HAP-1 (cell line): ENCODE data around the gene GLRX5.
A peak's percentile ranks its signal among the peaks of the same experiment; 100 is the strongest.

Experiments used
- DNase-seq, 2 experiments: peaks; one replicate each; pipeline ENCODE4 v3.0.0-alpha.2; 2016 to 2020; ENCODE audit warnings: low spot score in 2 of 2
- H3K27me3 ChIP-seq: fragments of 250-450 bp; sonication (Bioruptor Pico); 2 replicates; pipeline ENCODE4 v1.5.1; 2020; ENCODE audit warnings: low read depth, mild to moderate bottlenecking, moderate library complexity
- H3K36me3 ChIP-seq: fragments of 250-450 bp; sonication (Bioruptor Pico); replicated peaks from 2 replicates; pipeline ENCODE4 v1.5.1; 2020; ENCODE audit warnings: mild to moderate bottlenecking
- H3K4me1 ChIP-seq: fragments of 250-450 bp; sonication (Bioruptor Pico); 2 replicates; pipeline ENCODE4 v1.5.1; 2020; ENCODE audit warnings: mild to moderate bottlenecking
- H3K4me3 ChIP-seq: fragments of 250-450 bp; sonication (Bioruptor Pico); 2 replicates; pipeline ENCODE4 v1.5.1; 2020; ENCODE audit warnings: mild to moderate bottlenecking, moderate library complexity
- H3K9me3 ChIP-seq: fragments of 250-450 bp; sonication (Bioruptor Pico); 2 replicates; pipeline ENCODE4 v1.5.1; 2020; ENCODE audit warnings: mild to moderate bottlenecking, moderate library complexity
- in situ Hi-C: fragments of 300-500 bp; cut with MboI; formaldehyde crosslinking; loops from 3 replicates; pipeline ENCODE4 v1.14.3; 2020; ENCODE audit warnings: low sequenced_read_pairs, inconsistent platforms, mixed read lengths

GLRX5 gene

DNA sequence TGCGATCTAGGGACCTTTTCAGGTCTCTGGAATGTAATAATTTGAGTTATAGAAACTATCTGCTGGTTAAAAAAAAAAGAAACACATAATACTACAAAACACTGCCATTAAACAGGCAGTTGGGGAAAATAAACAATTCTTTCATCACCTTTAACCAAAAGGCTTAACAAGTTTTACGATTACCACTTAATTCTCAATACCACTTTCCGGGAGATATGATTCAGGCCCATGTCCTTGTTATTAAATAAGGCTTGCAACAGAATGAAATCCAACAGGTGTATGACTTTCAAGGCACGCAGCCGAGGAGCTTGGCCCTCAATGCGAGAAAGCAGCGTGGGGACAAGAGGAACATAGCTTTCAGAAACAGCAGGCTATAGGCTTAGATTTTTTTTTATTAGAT, 5.6 kb upstream of the GLRX5 start:
- Histone ChIP-seq H3K4me3 (no peak overlapping the region), H3K9me3 (no peaks in the 10 kb centered on the region), H3K27me3 (no peaks in the 10 kb centered on the region), H3K36me3 (peaks cover 25% of the 10 kb centered on the region), H3K4me1 (peaks cover 17% of the 10 kb centered on the region)
- in situ Hi-C loops: no loop called here
- DNase-seq: no peak

- Histone ChIP-seq H3K9me3 (no peaks in the 10 kb centered on the region), H3K27me3 (no peaks in the 10 kb centered on the region), H3K4me1 (peaks cover 17% of the 10 kb centered on the region), H3K36me3 (peaks cover 25% of the 10 kb centered on the region), H3K4me3 (no peak overlapping the region)
- in situ Hi-C loops: no loop called here
- no peak for DNase-seq
These were observed 4.2 kb upstream of the GLRX5 start for GRCh38 chr14:95530473-95531276.

DNA sequence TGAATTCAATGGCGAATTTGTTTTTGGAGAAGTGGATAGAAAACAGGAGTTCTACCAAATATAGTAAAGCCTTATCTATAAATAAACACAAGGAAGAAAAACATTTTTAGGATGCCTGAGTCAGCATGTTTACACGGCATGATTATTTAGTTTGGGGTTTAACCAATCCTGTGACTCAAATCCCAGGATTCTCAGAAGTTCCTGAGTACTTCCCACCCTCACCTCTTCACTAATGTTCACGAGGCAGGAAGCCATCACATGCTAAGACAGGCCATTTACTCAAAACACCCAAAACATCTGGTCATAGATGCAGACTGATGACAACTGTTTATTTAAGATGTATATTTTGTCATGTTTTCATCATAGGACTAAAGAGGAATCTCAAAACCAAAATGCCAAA, 3.4 kb upstream of the GLRX5 start:
- peaks cover 21% of the 10 kb centered on the region for H3K4me1 ChIP-seq
- DNase-seq: no peak
- H3K4me3 ChIP-seq: no peak overlapping the region
- peaks cover 25% of the 10 kb centered on the region for H3K36me3 ChIP-seq
- no peaks in the 10 kb centered on the region for H3K9me3 ChIP-seq
- in situ Hi-C loops: no loop called here
- no peaks in the 10 kb centered on the region for H3K27me3 ChIP-seq

DNA sequence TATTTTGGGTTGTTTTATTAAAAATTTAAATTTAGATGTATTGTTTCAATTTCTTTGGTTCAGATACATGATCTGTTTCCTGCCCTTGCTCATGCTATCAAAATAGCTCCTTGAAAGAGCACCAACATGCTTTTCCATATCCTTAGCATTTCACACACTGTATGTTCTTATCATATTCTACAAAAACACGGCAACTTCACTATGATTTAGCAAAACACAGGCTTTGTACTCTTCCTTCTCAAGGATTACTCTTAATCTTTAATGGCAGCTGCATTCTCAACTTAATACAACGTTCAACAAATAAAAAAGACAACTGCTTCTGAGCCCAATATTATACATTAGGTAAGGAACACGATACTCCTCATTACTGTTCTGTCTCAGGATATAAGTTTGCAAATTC, 2.9 kb upstream of the GLRX5 start:
- H3K4me1 ChIP-seq: peaks cover 24% of the 10 kb centered on the region
- no peaks in the 10 kb centered on the region for H3K27me3 ChIP-seq
- in situ Hi-C loops: no loop called here
- no peaks in the 10 kb centered on the region for H3K9me3 ChIP-seq
- H3K4me3 ChIP-seq: peak overlapping the region; percentile 89
- DNase-seq: no peak
- H3K36me3 ChIP-seq: peaks cover 25% of the 10 kb centered on the region

GRCh38 chr14:95533391-95533821, 1.4 kb upstream of the GLRX5 start:
- H3K4me3 ChIP-seq: peak overlapping the region; percentile 89
- in situ Hi-C loops: no loop called here
- peaks cover 37% of the 10 kb centered on the region for H3K4me1 ChIP-seq
- H3K36me3 ChIP-seq: peaks cover 25% of the 10 kb centered on the region
- peak; percentile 61 to 63 for DNase-seq
- no peaks in the 10 kb centered on the region for H3K9me3 ChIP-seq
- no peaks in the 10 kb centered on the region for H3K27me3 ChIP-seq

DNA sequence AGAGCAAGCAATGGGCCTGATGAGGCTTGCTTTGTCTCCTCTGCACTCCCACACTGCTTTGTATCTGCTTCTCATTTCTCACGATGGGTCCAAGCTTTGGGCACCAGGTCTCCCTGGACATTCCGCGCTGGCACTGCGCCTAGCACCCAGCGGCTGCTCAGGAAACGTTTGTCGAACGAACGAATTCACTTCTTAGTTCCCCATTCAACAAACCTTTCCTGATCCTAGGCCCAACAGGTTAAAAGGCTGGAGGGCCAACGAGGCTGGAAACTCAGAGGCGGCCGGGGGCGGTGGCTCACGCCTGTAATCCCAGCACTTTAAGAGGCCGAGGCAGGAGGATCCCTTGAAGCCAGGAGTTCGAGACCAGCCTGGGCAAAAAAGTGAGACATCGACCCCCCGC, 1.0 kb upstream of the GLRX5 start:
- H3K4me1 ChIP-seq: peaks cover 37% of the 10 kb centered on the region
- in situ Hi-C loops: no loop called here

DNA sequence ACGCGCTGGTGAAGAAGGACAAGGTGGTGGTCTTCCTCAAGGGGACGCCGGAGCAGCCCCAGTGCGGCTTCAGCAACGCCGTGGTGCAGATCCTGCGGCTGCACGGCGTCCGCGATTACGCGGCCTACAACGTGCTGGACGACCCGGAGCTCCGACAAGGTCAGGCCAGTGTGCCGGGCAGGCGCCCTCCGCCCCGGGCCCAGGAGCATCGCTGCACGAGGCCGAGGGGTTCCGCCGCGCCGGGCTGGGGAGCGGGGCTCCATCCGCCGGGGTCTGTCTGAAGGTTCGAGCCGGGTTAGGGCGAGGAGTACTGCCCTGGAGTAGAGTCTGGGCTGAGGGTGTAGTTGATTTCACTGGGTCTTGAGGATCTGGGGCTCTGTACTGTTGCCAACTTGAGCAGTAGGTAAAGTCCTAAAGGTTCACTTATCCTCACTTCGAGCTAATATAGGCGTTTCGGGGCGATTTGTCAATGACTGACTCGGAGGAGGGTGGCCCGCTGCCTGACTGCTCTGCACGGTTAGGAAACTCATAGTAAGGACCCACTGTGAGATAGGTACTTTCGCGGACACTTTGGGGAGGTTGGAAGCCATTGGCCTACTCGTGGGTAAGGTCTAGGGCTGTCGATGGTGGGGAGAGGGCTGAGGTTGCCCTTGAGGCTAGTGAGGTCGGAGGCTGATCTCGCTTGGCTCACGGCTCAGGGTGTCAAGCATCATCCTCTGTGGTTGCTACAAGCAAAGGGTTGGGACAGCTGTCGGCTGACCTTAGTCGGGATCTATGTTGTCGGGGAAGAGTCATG, 574 bp downstream of the GLRX5 start:
- peak overlapping the region; percentile 89 for H3K4me3 ChIP-seq
- peaks cover 23% of the 10 kb centered on the region for H3K36me3 ChIP-seq
- DNase-seq: peak in 1 of 2 experiments; percentile 18
- peaks cover 37% of the 10 kb centered on the region for H3K4me1 ChIP-seq
- H3K27me3 ChIP-seq: no peaks in the 10 kb centered on the region
- H3K9me3 ChIP-seq: no peaks in the 10 kb centered on the region
- in situ Hi-C loops: no loop called here

More for the DNA sequence above, 1.0 kb upstream of the GLRX5 start:
- no peaks in the 10 kb centered on the region for H3K9me3 ChIP-seq
- H3K27me3 ChIP-seq: no peaks in the 10 kb centered on the region
- H3K4me3 ChIP-seq: peak overlapping the region; percentile 89
- peaks cover 25% of the 10 kb centered on the region for H3K36me3 ChIP-seq
- peak in 1 of 2 experiments; percentile 20 for DNase-seq

GRCh38 chr14:95536036-95536593, 1.3 kb downstream of the GLRX5 start:
- H3K9me3 ChIP-seq: no peaks in the 10 kb centered on the region
- no peak for DNase-seq
- peaks cover 35% of the 10 kb centered on the region for H3K4me1 ChIP-seq
- peak overlapping the region; percentile 89 for H3K4me3 ChIP-seq
- peaks cover 18% of the 10 kb centered on the region for H3K36me3 ChIP-seq
- in situ Hi-C loops: no loop called here
- H3K27me3 ChIP-seq: no peaks in the 10 kb centered on the region

DNA sequence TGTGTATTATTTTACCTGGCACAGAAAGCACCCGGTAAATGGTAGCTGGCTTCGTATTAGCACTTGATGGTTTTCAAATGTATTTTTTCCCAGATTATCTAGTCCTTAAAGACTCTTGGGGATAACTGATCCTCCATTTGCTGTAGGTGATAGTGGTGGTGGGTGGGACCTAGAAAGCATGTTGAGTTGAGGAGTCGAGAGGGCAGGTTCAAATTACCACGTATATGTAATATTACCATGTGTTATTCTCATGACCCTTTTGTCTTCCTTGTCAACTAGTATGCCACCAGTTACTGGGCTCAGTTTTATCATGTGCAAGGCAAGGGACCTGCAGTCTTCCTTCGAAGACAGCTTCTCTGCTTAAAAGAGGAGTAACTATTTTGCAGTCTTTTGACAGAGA, 1.8 kb downstream of the GLRX5 start:
- no peak for DNase-seq
- in situ Hi-C loops: no loop called here
- H3K4me1 ChIP-seq: peaks cover 31% of the 10 kb centered on the region

DNA sequence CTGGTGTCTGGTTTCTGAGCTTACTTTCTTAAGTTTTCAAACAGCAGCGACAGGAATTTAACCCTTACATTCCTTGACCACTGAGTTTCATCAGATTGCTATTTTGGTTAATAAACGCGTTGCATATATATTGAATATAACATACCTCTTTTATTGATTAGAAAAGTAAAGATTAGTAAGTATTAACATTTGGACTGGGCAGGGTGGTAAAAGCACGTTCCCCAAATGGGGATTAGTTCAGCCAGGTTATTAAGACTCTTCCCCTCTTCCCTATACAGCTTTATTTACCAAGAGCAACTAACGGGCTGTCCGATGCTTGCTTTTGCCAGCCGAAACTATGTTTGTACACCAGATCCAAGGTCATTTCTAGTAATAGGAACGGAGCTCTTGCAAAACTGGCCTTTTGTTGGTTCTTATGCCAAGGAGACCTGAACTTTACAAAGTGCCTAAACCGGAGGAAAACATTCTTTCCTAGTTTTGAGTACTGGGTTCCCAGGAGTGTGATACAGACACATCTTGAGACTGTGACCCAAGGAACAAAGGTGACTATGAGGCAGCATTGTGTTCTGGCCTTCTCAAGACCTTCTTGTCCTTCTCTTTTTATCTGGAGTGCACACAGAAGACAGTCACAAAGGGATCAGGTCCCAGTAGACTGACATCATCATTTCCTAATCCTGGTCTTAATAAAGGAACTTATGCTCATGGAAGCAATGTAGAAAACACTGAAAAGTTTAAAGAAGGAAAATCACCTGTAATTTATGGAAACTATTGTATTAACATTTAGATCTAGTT, 2.6 kb downstream of the GLRX5 start:
- Histone ChIP-seq H3K27me3 (no peaks in the 10 kb centered on the region), H3K9me3 (no peaks in the 10 kb centered on the region), H3K4me1 (peaks cover 23% of the 10 kb centered on the region), H3K4me3 (peak overlapping the region; percentile 89), H3K36me3 (peaks cover 6% of the 10 kb centered on the region)
- in situ Hi-C loops: no loop called here
- peak in 1 of 2 experiments; percentile 23 for DNase-seq

More for the DNA sequence above, 1.8 kb downstream of the GLRX5 start:
- no peaks in the 10 kb centered on the region for H3K9me3 ChIP-seq
- peaks cover 12% of the 10 kb centered on the region for H3K36me3 ChIP-seq
- H3K4me3 ChIP-seq: peak overlapping the region; percentile 89
- no peaks in the 10 kb centered on the region for H3K27me3 ChIP-seq

DNA sequence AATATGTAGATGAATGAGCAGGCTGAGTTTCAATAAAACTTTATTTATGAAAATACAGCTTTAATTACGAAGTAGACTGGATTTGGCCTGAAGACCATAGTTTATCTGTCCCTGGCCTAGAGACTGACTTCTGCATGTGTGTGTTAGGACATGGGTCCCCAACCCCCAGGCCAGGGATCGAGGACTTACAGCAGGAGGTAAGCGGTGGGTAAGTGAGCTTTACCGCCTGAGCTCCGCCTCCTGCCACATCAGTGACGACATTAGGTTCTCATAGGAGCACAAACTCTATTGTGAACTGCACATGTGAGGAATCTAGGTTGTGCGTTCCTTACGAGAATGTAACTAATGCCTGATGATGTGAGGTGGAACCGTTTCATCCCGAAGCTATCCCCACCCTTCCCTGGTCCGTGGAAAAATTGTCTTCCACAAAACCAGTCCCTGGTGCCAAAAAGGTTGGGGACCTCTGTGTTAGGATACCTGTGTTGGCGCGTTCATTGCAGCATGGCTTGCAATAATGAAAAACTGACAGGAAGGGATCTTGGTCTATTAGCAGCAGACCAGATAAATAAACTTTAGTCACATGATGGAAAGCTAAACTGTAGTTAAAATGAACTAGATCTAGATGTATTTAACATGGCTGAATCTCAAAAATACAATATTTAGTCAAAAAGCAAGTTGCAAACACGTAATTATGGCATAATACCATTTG, 4.1 kb downstream of the GLRX5 start:
- Histone ChIP-seq H3K4me1 (peaks cover 22% of the 10 kb centered on the region), H3K27me3 (no peaks in the 10 kb centered on the region), H3K4me3 (no peak overlapping the region), H3K9me3 (no peaks in the 10 kb centered on the region), H3K36me3 (no peaks in the 10 kb centered on the region; the same call in 1 of the 2 replicates)
- in situ Hi-C loops: no loop called here
- no peak for DNase-seq

- Histone ChIP-seq H3K36me3 (peaks cover 9% of the 10 kb centered on the region), H3K9me3 (no peaks in the 10 kb centered on the region), H3K4me1 (peaks cover 26% of the 10 kb centered on the region), H3K27me3 (no peaks in the 10 kb centered on the region), H3K4me3 (no peak overlapping the region)
- in situ Hi-C loops: no loop called here
- DNase-seq: no peak
These were observed 5.5 kb downstream of the GLRX5 start for GRCh38 chr14:95540236-95540855.
